ENCODE measurements around the gene ONECUT3.

GRCh38 chr19:1751367-1752008 lies 1.8 kb upstream of the ONECUT3 start:
- TF ChIP-seq, protein P1, sequence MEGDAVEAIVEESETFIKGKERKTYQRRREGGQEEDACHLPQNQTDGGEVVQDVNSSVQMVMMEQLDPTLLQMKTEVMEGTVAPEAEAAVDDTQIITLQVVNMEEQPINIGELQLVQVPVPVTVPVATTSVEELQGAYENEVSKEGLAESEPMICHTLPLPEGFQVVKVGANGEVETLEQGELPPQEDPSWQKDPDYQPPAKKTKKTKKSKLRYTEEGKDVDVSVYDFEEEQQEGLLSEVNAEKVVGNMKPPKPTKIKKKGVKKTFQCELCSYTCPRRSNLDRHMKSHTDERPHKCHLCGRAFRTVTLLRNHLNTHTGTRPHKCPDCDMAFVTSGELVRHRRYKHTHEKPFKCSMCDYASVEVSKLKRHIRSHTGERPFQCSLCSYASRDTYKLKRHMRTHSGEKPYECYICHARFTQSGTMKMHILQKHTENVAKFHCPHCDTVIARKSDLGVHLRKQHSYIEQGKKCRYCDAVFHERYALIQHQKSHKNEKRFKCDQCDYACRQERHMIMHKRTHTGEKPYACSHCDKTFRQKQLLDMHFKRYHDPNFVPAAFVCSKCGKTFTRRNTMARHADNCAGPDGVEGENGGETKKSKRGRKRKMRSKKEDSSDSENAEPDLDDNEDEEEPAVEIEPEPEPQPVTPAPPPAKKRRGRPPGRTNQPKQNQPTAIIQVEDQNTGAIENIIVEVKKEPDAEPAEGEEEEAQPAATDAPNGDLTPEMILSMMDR (IDR thresholded peaks at IDR 0.05): no peak
- TF ChIP-seq POLR2A (IDR thresholded peaks at IDR 0.05): no peak
